ENCODE results near the gene PRKAG3.

- no peak for TF ChIP-seq CTCF (IDR thresholded peaks at IDR 0.05)
- no peak for TF ChIP-seq POLR2AphosphoS5 (IDR thresholded peaks at IDR 0.05)
- TF ChIP-seq EP300 (IDR thresholded peaks at IDR 0.05): no peak
Measured at GRCh38 chr2:218871345-218872302, 40.0 kb upstream of the PRKAG3 start.
